HFFc6 (cell line): Measurements from ENCODE around the gene DENND1B. TPM values are rescaled to one million over a fixed set of nuclear protein-coding genes. Genes with fewer than 3 reads are reported as not detected.

Source experiments
- DNase-seq: peaks from one replicate; pipeline ENCODE4 v3.0.0-alpha.2; 2018
- H3K27ac Mint-ChIP-seq: 2 replicates; pipeline ENCODE4 v1.8.0; 2020; ENCODE audit warnings: mild to moderate bottlenecking, mixed read lengths
- H3K27me3 Mint-ChIP-seq: 2 replicates; pipeline ENCODE4 v1.8.0; 2021; ENCODE audit warnings: mild to moderate bottlenecking, moderate library complexity, mixed read lengths; ENCODE audit not compliant: insufficient read depth
- H3K36me3 Mint-ChIP-seq: 2 replicates; pipeline ENCODE4 v1.8.0; 2021; ENCODE audit warnings: low read depth, mixed read lengths
- H3K4me1 Mint-ChIP-seq: 2 replicates; pipeline ENCODE4 v1.8.0; 2020; ENCODE audit warnings: low read depth, mixed read lengths
- H3K4me3 Mint-ChIP-seq: 2 replicates; pipeline ENCODE4 v1.8.0; 2020; ENCODE audit warnings: mild to moderate bottlenecking, moderate library complexity, mixed read lengths
- H3K9me3 Mint-ChIP-seq: 2 replicates; pipeline ENCODE4 v1.8.0; 2020; ENCODE audit warnings: mild to moderate bottlenecking, mixed read lengths
- total RNA-seq, 6 experiments: library from RNA; stranded (reverse); fragmentation: NEBNext Ultra II Directional; extraction: Animal tissue kit (Norgen Biotek cat#: 25700); gene quantifications; 2 replicates in 1 of 6; 3 replicates in 5 of 6; pipeline ENCODE4 v1.2.3, GENCODE V29; 2021
- TF ChIP-seq, protein P1 (sequence below): fragments of 200-600 bp; sonication (generic); IDR thresholded peaks from 2 replicates; pipeline ENCODE4 v1.5.0; 2021; ENCODE audit warnings: antibody characterized with exemption, mild to moderate bottlenecking

Gene DENND1B
- total RNA-seq, 6 experiments from 2014 or later: 6.4 to 9.0 (median 7.7) TPM

DNA sequence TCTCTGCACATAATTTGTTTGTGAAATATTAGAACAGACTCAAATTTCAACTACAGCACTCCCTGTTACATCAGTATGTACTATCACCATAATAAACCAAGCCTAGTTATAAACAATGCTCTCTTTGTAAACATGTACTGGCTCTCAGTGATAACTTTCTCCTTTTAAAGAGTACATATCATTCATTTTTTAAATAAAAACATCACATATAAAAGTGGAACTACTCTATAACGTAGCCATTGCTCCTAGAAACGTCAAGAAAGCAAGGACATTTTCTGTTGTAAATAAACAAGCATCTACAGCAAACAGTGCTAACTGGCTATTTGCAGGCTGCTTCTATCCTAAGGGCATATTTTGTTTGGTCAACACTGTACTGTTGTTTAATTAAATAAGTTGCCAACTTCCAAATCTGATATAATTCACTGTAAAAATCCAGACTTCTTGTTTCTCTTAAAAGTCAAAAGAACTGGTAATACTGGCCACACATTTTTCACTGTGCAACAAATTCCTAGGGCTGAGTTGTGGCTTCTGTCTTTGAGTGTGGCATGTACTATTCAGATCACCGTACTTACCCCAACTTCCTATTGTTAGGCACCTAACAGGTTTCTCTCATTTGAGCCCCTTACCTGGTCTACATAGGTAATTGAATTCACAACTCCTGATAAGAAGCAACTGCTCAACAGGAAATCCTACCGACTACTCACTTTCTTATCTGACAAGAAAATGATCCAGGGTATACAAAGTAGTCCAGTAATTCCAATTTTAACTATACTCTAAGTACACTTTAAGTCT lies 111.9 kb downstream of the DENND1B start:
- Mint-ChIP-seq H3K4me1 (peaks cover 22% of the 10 kb centered on the region), H3K9me3 (no peaks in the 10 kb centered on the region), H3K27ac (no peak overlapping the region), H3K27me3 (no peaks in the 10 kb centered on the region), H3K4me3 (no peak overlapping the region), H3K36me3 (no peaks in the 10 kb centered on the region)
- TF ChIP-seq, protein P1, sequence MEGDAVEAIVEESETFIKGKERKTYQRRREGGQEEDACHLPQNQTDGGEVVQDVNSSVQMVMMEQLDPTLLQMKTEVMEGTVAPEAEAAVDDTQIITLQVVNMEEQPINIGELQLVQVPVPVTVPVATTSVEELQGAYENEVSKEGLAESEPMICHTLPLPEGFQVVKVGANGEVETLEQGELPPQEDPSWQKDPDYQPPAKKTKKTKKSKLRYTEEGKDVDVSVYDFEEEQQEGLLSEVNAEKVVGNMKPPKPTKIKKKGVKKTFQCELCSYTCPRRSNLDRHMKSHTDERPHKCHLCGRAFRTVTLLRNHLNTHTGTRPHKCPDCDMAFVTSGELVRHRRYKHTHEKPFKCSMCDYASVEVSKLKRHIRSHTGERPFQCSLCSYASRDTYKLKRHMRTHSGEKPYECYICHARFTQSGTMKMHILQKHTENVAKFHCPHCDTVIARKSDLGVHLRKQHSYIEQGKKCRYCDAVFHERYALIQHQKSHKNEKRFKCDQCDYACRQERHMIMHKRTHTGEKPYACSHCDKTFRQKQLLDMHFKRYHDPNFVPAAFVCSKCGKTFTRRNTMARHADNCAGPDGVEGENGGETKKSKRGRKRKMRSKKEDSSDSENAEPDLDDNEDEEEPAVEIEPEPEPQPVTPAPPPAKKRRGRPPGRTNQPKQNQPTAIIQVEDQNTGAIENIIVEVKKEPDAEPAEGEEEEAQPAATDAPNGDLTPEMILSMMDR: no peak
- DNase-seq: no peak

DNA sequence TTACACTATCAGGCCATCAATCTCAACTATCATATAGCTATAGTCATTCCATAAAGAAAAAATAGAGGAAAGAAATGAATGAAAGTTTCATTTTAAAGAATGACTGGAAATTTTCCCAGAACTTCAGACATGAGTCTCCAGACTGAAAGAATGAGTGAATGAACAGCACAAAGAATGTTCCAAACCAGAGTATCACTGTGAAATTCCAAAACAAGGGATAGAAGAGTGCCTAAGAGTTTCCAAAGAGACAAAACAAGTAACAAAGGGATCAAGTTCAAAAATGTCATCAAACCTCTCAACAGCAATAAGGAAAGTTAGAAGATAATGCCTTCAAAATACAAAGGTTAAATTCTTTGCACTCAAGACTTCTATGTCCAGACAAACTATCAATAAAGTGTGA lies 114.9 kb downstream of the DENND1B start:
- Mint-ChIP-seq H3K36me3 (peaks cover 4% of the 10 kb centered on the region; the same call in 1 of the 2 replicates), H3K4me3 (no peak overlapping the region), H3K27me3 (no peaks in the 10 kb centered on the region), H3K9me3 (no peaks in the 10 kb centered on the region), H3K4me1 (peaks cover 22% of the 10 kb centered on the region), H3K27ac (no peak overlapping the region; the same call in 1 of the 2 replicates)
- TF ChIP-seq, protein P1: no peak
- no peak for DNase-seq

DNA sequence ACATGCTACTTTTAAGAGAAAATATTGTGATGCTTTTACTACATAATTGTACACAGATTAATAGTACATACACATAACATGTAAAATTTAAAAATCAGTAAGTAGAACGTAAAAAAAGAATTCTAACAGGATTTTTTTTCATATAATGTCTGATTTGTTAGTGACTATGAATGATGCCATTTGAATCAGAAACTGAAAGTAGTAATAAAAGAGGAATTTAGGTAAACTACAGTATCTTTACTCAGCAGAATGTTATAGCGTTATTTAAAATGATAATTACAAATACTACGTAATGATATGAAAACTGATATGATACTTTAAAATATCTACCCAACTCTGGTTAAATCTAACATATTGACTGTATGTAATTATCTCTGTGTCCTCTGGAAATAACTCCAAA lies 116.1 kb downstream of the DENND1B start:
- no peak for DNase-seq
- Mint-ChIP-seq H3K4me1 (peaks cover 22% of the 10 kb centered on the region), H3K4me3 (no peak overlapping the region), H3K36me3 (peaks cover 4% of the 10 kb centered on the region; the same call in 1 of the 2 replicates), H3K27ac (no peak overlapping the region), H3K27me3 (no peaks in the 10 kb centered on the region), H3K9me3 (no peaks in the 10 kb centered on the region)
- TF ChIP-seq, protein P1: no peak

DNA sequence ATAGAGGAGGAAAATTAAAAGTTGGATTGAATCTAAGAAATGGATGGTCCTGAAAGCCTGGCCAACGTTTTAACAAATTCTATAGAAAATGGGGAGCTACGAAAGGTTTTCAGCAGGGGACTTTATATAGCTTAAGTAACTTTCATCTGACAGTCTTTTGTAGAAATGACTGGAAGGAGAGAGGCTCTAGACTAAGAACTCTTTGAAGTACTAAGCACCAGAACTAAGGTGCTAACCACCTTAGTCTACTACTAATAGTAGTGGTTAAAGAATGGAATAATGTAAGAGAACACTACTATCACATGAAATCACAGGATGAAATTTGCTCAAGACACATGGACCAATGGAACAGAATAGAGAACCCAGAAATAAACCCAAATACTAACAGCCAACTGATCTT lies 126.1 kb downstream of the DENND1B start:
- no peaks in the 10 kb centered on the region for H3K27me3 Mint-ChIP-seq
- H3K27ac Mint-ChIP-seq: no peak overlapping the region
- H3K4me3 Mint-ChIP-seq: no peak overlapping the region
- no peaks in the 10 kb centered on the region for H3K4me1 Mint-ChIP-seq
- TF ChIP-seq, protein P1: no peak
- no peak for DNase-seq
- peaks cover 5% of the 10 kb centered on the region for H3K36me3 Mint-ChIP-seq
- no peaks in the 10 kb centered on the region for H3K9me3 Mint-ChIP-seq

DNA sequence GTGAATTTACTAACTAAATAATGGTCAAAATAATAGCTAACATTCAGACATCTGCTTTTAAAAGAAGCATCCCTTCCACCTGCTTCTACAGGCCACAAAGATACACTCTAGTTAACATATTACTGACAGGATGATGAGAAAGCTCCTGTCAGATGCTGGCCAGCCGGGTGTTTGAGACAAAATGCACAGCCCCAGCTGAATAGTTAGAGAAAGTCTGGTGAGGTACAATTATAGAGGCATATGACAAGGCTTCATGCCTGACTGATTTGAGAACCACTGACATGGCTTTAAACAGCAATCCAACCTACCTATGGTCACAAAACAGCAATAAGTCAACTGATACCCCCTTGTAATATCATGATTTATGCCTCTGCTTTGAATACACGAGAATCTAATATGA lies 137.0 kb downstream of the DENND1B start:
- TF ChIP-seq, protein P1: no peak
- H3K36me3 Mint-ChIP-seq: peaks cover 9% of the 10 kb centered on the region
- H3K27me3 Mint-ChIP-seq: no peaks in the 10 kb centered on the region
- no peak overlapping the region for H3K27ac Mint-ChIP-seq
- no peaks in the 10 kb centered on the region for H3K4me1 Mint-ChIP-seq
- H3K9me3 Mint-ChIP-seq: no peaks in the 10 kb centered on the region
- no peak overlapping the region for H3K4me3 Mint-ChIP-seq
- DNase-seq: no peak
